ENCODE measurements around the gene FOXQ1.

DNA sequence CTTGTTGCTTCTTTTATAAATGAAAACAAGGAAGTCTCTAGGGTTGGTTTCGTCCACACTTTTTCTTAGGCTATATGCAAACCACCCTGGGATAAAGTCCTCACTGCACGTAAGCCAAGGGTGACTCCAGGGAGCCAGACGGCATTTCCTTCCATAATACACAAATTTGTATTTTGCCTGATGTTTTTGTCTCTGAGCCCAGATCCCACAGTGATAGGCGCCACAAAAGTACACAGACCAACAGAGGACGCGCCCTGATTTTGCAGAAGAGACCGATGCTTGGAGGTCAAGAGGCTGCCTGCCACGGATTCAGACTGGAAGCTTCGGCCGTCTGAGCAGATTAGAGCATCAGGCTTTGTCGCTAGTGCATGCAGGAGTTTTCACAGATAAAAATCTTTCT, 22.8 kb downstream of the FOXQ1 start:
- TF ChIP-seq, protein P1, sequence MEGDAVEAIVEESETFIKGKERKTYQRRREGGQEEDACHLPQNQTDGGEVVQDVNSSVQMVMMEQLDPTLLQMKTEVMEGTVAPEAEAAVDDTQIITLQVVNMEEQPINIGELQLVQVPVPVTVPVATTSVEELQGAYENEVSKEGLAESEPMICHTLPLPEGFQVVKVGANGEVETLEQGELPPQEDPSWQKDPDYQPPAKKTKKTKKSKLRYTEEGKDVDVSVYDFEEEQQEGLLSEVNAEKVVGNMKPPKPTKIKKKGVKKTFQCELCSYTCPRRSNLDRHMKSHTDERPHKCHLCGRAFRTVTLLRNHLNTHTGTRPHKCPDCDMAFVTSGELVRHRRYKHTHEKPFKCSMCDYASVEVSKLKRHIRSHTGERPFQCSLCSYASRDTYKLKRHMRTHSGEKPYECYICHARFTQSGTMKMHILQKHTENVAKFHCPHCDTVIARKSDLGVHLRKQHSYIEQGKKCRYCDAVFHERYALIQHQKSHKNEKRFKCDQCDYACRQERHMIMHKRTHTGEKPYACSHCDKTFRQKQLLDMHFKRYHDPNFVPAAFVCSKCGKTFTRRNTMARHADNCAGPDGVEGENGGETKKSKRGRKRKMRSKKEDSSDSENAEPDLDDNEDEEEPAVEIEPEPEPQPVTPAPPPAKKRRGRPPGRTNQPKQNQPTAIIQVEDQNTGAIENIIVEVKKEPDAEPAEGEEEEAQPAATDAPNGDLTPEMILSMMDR (IDR thresholded peaks at IDR 0.05; ENCODE audit: borderline replicate concordance, extremely low read depth, low read length, poor library complexity, severe bottlenecking) = no peak
- TF ChIP-seq EZH2 (IDR thresholded peaks at IDR 0.05; ENCODE audit: borderline replicate concordance, low read depth, low read length, severe bottlenecking) = no peak

Data from DND-41 (cell line).